Mucosa of stomach (tissue), 1 donor: ENCODE measurements around the gene DCUN1D4.

Experiments used
- H3K27me3 ChIP-seq: one replicate; pipeline ENCODE4 v1.7.0; 2013; ENCODE audit warnings: mild to moderate bottlenecking, low read length; ENCODE audit not compliant: control insufficient read depth, insufficient read depth
- H3K36me3 ChIP-seq: one replicate; pipeline ENCODE4 v1.7.0; 2013; ENCODE audit warnings: low read length; ENCODE audit not compliant: control insufficient read depth, insufficient read depth
- H3K4me1 ChIP-seq: one replicate; pipeline ENCODE4 v1.7.0; 2013; ENCODE audit warnings: mild to moderate bottlenecking, low read length; ENCODE audit not compliant: control insufficient read depth, insufficient read depth
- H3K4me3 ChIP-seq: one replicate; pipeline ENCODE4 v1.7.0; 2013; ENCODE audit warnings: low read length
- H3K9ac ChIP-seq: one replicate; pipeline ENCODE4 v1.7.0; 2013; ENCODE audit warnings: mild to moderate bottlenecking, low read length, moderate library complexity
- H3K9me3 ChIP-seq: one replicate; pipeline ENCODE4 v1.7.0; 2013; ENCODE audit warnings: mild to moderate bottlenecking, low read length, moderate library complexity; ENCODE audit not compliant: control insufficient read depth
- donor health status: Pancreatic carcinoma.

DCUN1D4 gene

DNA sequence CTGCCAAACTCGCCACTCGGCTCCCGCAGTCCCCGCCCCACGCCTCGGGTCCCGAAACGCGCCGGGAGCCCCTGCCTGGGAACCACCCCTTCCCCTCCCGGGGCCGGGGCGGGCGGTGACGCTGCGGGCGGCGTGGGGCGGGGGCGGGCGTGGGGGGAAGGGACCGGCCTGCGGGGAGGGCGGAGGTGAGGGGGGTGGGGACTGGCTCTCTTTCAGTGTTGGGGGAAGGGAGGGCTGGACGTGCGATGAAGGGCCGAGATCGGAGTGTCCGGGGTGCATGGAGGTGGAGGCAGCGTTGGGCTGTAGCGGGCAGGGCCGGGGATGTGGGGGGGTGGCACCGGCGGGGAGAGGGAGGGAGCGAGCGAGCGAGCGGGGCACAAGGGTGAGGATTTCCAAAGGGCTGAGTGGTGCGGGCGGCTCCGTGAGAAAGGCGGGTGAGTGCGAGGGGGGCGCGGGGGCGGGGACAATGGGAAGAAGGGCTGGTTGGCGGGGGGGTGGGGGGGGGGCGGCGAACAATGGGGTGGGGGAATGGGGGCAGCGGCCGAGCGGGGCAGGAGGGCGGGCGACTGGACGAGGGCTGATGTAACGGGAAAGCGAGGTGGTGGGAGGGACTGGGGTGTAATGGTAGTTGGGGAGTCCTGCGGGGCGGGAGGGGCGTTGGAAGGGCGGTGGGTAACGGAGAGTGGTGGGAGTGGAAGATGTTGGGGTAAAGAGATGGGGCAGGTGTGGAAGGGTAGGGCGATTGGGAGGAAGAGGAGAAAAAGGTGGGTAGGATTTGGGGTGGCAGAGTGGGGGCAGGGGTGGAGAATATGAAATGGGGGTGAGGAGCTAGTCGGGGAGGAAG, 578 bp downstream of the DCUN1D4 start:
- Histone ChIP-seq H3K9ac (peak overlapping the region; percentile 76), H3K4me3 (peak overlapping the region; percentile 92), H3K9me3 (no peaks in the 10 kb centered on the region), H3K36me3 (no peaks in the 10 kb centered on the region), H3K4me1 (no peaks in the 10 kb centered on the region), H3K27me3 (no peaks in the 10 kb centered on the region)

DNA sequence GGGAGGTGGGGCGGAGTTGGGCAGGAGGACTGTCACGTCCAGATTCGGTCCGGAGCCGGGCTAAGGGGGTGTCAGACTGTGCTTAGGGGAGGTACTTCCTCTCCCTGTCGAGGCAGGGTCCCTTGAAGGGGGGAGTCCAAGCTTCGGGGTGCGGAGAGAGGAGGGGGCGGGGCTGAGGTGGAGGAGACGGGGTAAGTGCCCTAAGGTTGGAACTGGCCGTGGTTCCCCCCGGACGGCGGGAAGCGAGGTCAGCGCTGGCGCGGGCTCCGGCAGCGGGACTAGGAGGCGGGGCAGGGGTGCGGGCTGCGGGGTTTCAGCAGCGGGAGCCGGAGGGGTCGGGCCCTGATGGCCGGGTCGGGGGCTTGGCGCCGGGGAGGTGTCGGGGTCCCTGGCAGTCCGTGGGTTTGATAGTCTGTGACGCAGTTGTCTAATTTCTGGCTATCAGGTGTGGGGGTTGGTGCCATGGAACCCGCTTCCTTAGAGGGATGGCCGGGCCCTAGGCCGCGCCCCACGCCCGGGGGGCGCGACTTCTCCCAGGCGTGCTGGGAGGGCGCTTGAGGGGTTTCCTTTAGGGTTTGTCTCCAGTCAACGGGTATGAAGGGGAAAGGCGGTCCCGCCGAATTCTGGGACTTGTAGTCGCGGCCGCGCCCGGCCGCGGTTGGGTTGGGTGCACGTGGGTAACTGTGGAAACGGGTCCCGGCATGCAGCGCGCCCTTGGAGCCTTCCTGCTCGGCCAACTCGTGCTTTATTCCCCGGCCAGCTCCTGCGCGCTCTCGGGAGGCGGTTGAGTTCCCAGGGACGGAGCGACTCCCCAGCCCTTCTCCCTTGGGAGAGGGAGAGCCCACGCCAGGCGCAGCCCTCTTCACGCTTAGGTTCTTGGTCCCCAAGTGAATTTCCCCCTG, 1.5 kb downstream of the DCUN1D4 start:
- H3K4me1 ChIP-seq = no peaks in the 10 kb centered on the region

DNA sequence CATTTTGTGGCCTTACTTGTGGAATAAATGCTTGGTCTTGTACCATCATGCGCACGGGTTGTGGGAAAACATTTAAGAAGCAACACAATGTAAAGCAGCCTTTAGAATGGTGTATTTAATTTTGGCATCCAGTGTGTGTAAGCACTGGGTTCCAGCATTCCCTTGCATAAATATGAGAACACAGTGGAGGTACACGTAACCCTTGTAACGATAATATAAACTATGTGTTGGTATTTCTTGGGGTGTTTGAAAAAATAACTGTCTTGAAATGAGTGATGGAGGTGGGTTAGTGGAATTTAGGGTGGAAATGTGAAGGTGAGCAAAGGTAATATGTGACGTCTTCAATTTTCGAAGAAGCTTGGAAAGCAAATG, 2.1 kb downstream of the DCUN1D4 start:
- no peaks in the 10 kb centered on the region for H3K36me3 ChIP-seq
- H3K4me1 ChIP-seq = no peaks in the 10 kb centered on the region
- H3K27me3 ChIP-seq = no peaks in the 10 kb centered on the region
- no peaks in the 10 kb centered on the region for H3K9me3 ChIP-seq
- H3K9ac ChIP-seq = peak overlapping the region; percentile 29
- H3K4me3 ChIP-seq = peak overlapping the region; percentile 80

More for the DNA sequence above, 1.5 kb downstream of the DCUN1D4 start:
- peak overlapping the region; percentile 76 for H3K9ac ChIP-seq
- H3K4me3 ChIP-seq = peak overlapping the region; percentile 80
- H3K27me3 ChIP-seq = no peaks in the 10 kb centered on the region
- H3K36me3 ChIP-seq = no peaks in the 10 kb centered on the region
- no peaks in the 10 kb centered on the region for H3K9me3 ChIP-seq

DNA sequence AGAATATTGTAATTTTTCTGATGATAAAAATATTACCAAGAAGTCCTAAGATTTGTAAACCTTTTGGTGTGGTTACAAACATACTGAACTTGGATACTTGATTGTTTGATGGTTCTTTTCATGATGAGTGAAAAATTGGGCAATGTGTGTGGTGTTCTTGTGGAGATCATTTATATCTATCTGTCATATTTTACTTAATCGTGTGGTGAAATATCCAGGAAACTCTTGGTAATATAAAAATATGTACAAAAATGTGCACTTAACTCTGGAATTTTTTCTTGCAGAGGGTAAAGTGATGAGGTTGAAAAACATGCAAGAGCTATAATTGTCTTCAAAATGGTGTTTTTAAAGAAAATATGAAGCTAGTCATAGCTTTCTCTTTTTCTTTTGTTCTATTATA, 2.8 kb downstream of the DCUN1D4 start:
- Histone ChIP-seq H3K4me3 (no peak overlapping the region), H3K9ac (no peak overlapping the region), H3K9me3 (no peaks in the 10 kb centered on the region), H3K4me1 (no peaks in the 10 kb centered on the region), H3K27me3 (no peaks in the 10 kb centered on the region), H3K36me3 (no peaks in the 10 kb centered on the region)

DNA sequence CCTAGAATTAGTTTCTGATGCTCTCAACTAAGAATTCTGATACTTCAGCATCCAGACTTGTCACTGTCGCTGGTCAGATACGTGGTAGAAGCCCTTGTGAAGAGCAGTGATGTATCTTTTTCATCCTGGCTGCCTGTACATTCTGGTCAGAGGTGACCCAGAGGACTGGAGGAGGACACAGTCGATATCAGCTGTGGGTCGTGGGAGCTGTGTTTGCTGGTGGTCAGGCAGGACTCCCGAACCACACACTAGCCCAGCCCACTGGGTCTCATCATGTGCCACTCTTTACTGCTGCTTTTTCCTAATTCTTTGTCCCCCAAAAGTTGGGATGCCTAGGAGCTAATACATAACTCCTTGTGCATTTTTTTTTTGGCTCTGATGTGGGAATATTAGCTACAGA, 6.5 kb downstream of the DCUN1D4 start:
- no peaks in the 10 kb centered on the region for H3K27me3 ChIP-seq
- H3K4me1 ChIP-seq = peaks cover 17% of the 10 kb centered on the region
- no peak overlapping the region for H3K4me3 ChIP-seq
- no peak overlapping the region for H3K9ac ChIP-seq
- no peaks in the 10 kb centered on the region for H3K9me3 ChIP-seq
- no peaks in the 10 kb centered on the region for H3K36me3 ChIP-seq

DNA sequence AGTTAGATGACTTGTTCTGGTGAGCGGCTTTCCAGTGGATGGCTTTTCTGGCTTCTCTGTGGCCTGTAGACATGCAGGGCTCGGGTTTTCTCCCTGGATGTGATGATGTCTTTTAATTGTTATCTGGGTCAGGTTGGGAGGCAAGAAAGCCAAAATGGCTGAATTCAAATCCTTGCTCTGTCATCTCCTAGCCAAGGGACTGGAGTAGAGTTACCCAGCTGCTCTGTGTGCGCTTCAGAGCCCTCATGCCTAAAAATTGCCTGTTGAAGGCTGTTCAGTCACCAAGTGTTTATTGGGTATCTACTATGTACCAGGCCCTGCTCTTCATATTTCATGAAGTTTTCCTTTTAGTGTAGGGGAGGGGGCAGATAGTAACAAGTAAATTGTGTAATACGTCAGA, 7.3 kb downstream of the DCUN1D4 start:
- no peaks in the 10 kb centered on the region for H3K9me3 ChIP-seq
- no peaks in the 10 kb centered on the region for H3K36me3 ChIP-seq
- no peak overlapping the region for H3K4me3 ChIP-seq
- H3K9ac ChIP-seq = no peak overlapping the region
- peaks cover 17% of the 10 kb centered on the region for H3K4me1 ChIP-seq
- no peaks in the 10 kb centered on the region for H3K27me3 ChIP-seq

DNA sequence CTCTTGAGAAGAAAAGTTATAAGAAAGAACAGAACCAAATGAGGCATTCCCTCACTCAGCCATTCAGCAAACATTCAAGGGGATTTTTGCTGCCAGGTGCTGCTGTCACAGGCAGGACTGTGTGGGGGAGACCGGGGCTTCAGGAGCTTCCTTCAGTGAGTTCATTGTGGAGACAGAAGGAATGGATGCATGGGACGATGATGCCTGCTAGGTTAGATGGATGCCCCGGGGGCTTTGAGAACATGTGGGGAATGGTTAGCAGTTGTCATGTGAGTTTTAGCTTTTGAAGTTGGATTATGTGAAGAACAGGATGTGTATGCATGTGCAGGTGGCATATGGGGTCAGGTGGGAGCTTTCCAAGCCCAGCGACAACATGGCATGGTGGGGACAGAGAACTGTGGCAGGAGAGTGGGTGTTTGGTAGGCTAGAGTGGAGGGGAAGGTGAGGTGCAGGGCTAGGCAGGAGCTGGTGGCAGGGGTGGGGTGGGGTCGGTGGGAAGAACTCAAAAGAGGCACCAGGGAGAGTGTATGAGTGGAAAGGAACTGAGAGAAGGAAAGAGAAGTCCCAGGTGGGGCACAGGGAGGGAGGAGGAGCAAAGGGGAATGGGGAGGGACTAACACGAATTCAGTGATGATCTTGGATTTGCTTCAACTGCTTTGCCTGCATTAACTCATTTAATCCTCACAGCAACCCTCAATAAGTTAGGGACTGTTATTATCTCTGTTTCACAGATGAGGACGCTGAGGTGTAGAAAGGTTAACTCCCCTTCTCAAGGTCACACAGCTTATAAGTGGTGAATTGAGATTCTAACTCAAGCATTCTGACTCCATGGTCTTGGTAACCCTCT, 8.4 kb downstream of the DCUN1D4 start:
- Histone ChIP-seq H3K9ac (no peak overlapping the region), H3K27me3 (no peaks in the 10 kb centered on the region), H3K4me1 (peaks cover 17% of the 10 kb centered on the region), H3K9me3 (no peaks in the 10 kb centered on the region), H3K4me3 (no peak overlapping the region), H3K36me3 (no peaks in the 10 kb centered on the region)

DNA sequence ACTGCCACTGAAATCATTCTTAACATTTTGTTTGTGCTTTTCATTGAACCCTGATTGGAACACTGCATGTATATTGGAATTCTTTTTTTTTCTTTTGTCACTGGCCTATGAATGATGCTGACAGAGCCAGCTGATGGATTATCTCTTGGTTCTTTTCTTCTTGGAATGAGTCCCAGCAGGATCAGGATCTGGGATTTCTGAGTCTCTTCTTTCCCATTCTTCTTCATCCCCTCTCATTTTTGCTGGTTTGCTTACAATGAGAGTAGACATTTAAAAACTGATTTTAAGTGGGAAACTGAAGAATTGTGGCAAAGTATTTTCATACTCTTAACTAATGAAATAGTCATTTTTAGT, 9.0 kb downstream of the DCUN1D4 start:
- peaks cover 17% of the 10 kb centered on the region for H3K4me1 ChIP-seq

DNA sequence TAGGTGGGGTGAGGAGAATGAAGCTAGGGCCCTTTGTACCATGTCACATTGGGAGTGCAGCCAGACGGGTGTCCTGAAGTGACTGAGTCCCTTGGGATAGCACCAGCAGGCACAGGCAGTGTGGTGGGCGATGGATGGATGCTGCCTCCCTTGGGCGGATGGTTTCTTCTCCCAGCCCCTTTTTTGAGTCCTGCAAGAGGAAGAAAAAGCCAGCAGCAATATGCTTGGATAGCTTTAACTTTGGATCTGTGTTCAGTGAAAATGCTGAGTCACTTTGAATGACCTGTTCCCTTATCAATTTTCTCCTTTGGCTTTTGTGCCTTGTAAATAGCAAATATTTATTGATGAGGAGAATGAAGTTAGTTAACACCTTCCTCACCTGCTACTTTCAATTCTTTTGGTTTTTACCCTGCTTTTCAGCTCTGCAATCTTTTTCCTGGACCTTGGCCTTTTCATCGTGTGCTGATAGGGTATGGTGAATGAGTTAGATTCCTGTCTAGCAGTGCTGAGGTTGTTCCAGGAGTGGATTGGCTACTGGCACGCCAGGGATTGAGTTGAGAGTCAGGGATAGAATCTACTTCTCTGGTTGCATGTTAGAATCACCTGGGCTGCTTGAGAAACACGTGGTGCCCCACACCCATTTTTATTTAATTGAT, 10.2 kb downstream of the DCUN1D4 start:
- Histone ChIP-seq H3K4me1 (peaks cover 17% of the 10 kb centered on the region), H3K27me3 (no peaks in the 10 kb centered on the region), H3K9ac (peak overlapping the region; percentile 27), H3K9me3 (no peaks in the 10 kb centered on the region), H3K36me3 (no peaks in the 10 kb centered on the region), H3K4me3 (no peak overlapping the region)

More for the DNA sequence above, 9.0 kb downstream of the DCUN1D4 start:
- Histone ChIP-seq H3K9me3 (no peaks in the 10 kb centered on the region), H3K9ac (no peak overlapping the region), H3K27me3 (no peaks in the 10 kb centered on the region), H3K36me3 (no peaks in the 10 kb centered on the region), H3K4me3 (no peak overlapping the region)

DNA sequence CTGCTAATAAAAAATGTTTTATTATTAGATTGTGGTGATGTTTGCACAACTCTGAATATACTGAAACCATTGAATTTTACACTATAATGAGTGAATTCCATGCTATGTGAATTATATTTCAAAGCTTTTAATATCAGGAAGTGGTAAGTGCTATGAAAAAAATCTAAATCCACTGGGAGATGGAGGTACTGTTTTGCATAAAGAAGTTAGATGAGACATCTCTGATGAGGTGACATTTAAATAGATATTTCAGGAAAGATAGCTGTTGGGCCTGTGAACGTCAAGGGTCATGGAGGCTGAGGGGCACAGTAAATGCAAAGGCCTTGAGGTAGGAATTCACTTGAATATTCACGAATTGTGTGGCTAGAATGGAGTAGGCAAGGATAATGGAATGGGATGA, 12.3 kb downstream of the DCUN1D4 start:
- Histone ChIP-seq H3K9me3 (no peaks in the 10 kb centered on the region), H3K4me1 (peaks cover 31% of the 10 kb centered on the region), H3K4me3 (no peak overlapping the region), H3K36me3 (no peaks in the 10 kb centered on the region), H3K27me3 (no peaks in the 10 kb centered on the region), H3K9ac (no peak overlapping the region)

DNA sequence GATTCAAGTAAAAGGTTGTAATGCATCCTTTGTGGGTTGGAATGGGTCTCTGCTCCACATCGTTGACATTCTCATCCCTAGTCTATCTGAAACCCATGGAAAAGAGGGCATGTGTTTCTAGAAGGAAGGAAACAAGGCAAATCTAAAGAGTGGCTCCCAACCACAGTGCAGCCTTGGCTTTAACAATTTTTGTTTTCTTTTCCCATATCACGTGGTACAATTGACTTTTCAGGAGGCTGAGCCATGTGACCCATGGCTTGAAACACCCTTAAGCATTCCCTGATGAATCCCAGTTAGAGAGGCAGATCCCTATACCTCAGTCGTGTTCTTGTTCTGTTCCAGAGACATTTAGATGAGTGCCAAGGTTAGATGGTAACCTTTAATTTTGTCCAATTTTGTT, 12.8 kb downstream of the DCUN1D4 start:
- peaks cover 31% of the 10 kb centered on the region for H3K4me1 ChIP-seq
- H3K9me3 ChIP-seq = no peaks in the 10 kb centered on the region

More for the DNA sequence above, 12.8 kb downstream of the DCUN1D4 start:
- no peak overlapping the region for H3K9ac ChIP-seq
- H3K36me3 ChIP-seq = no peaks in the 10 kb centered on the region
- no peaks in the 10 kb centered on the region for H3K27me3 ChIP-seq
- no peak overlapping the region for H3K4me3 ChIP-seq
